ENCODE measurements around the gene CLEC11A.
"Not testable (repeated sequence)": the region's sequence is repeated elsewhere in the genome, so short reads cannot be mapped to it uniquely, and the experiment has no call there.

The CLEC11A gene

GRCh38 chr19:50759886-50760285, 36.7 kb downstream of the CLEC11A start:
- H3K9ac ChIP-seq (ENCODE audit: low read length) = no peak overlapping the region
- no peaks in the 10 kb centered on the region for H3K9me3 ChIP-seq (replicated peaks; ENCODE audit: insufficient read depth, low read length)
- TF ChIP-seq EZH2phosphoT487 (IDR thresholded peaks at IDR 0.05; ENCODE audit: low read length) = no peak
- TF ChIP-seq, protein P1, sequence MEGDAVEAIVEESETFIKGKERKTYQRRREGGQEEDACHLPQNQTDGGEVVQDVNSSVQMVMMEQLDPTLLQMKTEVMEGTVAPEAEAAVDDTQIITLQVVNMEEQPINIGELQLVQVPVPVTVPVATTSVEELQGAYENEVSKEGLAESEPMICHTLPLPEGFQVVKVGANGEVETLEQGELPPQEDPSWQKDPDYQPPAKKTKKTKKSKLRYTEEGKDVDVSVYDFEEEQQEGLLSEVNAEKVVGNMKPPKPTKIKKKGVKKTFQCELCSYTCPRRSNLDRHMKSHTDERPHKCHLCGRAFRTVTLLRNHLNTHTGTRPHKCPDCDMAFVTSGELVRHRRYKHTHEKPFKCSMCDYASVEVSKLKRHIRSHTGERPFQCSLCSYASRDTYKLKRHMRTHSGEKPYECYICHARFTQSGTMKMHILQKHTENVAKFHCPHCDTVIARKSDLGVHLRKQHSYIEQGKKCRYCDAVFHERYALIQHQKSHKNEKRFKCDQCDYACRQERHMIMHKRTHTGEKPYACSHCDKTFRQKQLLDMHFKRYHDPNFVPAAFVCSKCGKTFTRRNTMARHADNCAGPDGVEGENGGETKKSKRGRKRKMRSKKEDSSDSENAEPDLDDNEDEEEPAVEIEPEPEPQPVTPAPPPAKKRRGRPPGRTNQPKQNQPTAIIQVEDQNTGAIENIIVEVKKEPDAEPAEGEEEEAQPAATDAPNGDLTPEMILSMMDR (IDR thresholded peaks at IDR 0.05; ENCODE audit: low read length) = no peak
- no peak for TF ChIP-seq EZH2 (optimal IDR thresholded peaks at IDR 0.05; ENCODE audit: low read depth, low read length)
- DNase-seq = peak; percentile 25
- no peak overlapping the region for H2AFZ ChIP-seq (ENCODE audit: low read length)
- no peak overlapping the region for H3K4me2 ChIP-seq (ENCODE audit: low read depth, low read length)
- no peak overlapping the region for H3K4me3 ChIP-seq (ENCODE audit: low read length)
- no peaks in the 10 kb centered on the region for H3K36me3 ChIP-seq (replicated peaks; ENCODE audit: insufficient read depth, low read length)
- H3K27ac ChIP-seq (ENCODE audit: low read length) = no peak overlapping the region
- no peaks in the 10 kb centered on the region for H3K79me2 ChIP-seq (ENCODE audit: low read length)
- H3K27me3 ChIP-seq (replicated peaks; ENCODE audit: insufficient read depth, low read length) = peaks cover 82% of the 10 kb centered on the region
- H4K20me1 ChIP-seq (ENCODE audit: insufficient read depth, low read length) = no peaks in the 10 kb centered on the region
- no peaks in the 10 kb centered on the region for H3K9me2 ChIP-seq (replicated peaks; ENCODE audit: insufficient read depth, low read length)
- H3F3A ChIP-seq (ENCODE audit: insufficient read depth, low read length) = no peaks in the 10 kb centered on the region
- H3K4me1 ChIP-seq (ENCODE audit: low read length) = no peaks in the 10 kb centered on the region

GRCh38 chr19:50761501-50761900, 38.3 kb downstream of the CLEC11A start:
- not testable (repeated sequence) for H3K36me3 ChIP-seq (replicated peaks; ENCODE audit: insufficient read depth, low read length); H3K9me3 ChIP-seq (replicated peaks; ENCODE audit: insufficient read depth, low read length); H3K9me2 ChIP-seq (replicated peaks; ENCODE audit: insufficient read depth, low read length); H3K4me2 ChIP-seq (ENCODE audit: low read depth, low read length); H3K27ac ChIP-seq (ENCODE audit: low read length); H3K4me3 ChIP-seq (ENCODE audit: low read length); DNase-seq; H3K79me2 ChIP-seq (ENCODE audit: low read length); H4K20me1 ChIP-seq (ENCODE audit: insufficient read depth, low read length); H3F3A ChIP-seq (ENCODE audit: insufficient read depth, low read length); H2AFZ ChIP-seq (ENCODE audit: low read length); H3K9ac ChIP-seq (ENCODE audit: low read length); H3K4me1 ChIP-seq (ENCODE audit: low read length)
- H3K27me3 ChIP-seq (replicated peaks; ENCODE audit: insufficient read depth, low read length) = peaks cover 88% of the 10 kb centered on the region

GRCh38 chr19:50763521-50763920, 40.4 kb downstream of the CLEC11A start:
- peaks cover 85% of the 10 kb centered on the region for H3K27me3 ChIP-seq (replicated peaks; ENCODE audit: insufficient read depth, low read length)
- DNase-seq; H4K20me1 ChIP-seq (ENCODE audit: insufficient read depth, low read length); H3F3A ChIP-seq (ENCODE audit: insufficient read depth, low read length); H3K4me1 ChIP-seq (ENCODE audit: low read length); H3K9me3 ChIP-seq (replicated peaks; ENCODE audit: insufficient read depth, low read length); H3K79me2 ChIP-seq (ENCODE audit: low read length); H3K4me3 ChIP-seq (ENCODE audit: low read length); H3K36me3 ChIP-seq (replicated peaks; ENCODE audit: insufficient read depth, low read length); H2AFZ ChIP-seq (ENCODE audit: low read length); H3K9ac ChIP-seq (ENCODE audit: low read length); H3K27ac ChIP-seq (ENCODE audit: low read length); H3K9me2 ChIP-seq (replicated peaks; ENCODE audit: insufficient read depth, low read length); H3K4me2 ChIP-seq (ENCODE audit: low read depth, low read length): not testable (repeated sequence)

GRCh38 chr19:50764409-50764808, 41.2 kb downstream of the CLEC11A start:
- no peaks in the 10 kb centered on the region for H3F3A ChIP-seq (ENCODE audit: insufficient read depth, low read length)

DNA sequence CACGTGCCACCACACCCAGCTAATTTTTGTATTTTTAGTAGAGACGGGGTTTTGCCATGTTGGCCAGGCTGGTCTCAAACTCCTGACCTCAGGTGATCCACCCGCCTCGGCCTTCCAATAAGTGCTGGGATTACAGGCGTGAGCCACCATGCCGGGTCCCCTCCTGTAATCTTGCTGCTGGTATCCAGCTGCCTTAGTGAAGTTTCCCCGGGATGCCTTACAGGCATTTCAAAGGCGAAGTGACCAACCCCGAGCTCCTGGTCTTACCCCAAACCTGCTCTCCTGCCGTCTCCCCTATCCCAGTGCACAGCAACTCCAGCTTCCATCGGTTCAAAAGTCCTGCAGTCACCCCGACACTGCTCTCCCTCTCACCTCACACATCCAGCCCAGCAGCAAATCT, 43.6 kb downstream of the CLEC11A start:
- not testable (repeated sequence) for H2AFZ ChIP-seq (ENCODE audit: low read length); H3K4me3 ChIP-seq (ENCODE audit: low read length); DNase-seq; H4K20me1 ChIP-seq (ENCODE audit: insufficient read depth, low read length); H3K36me3 ChIP-seq (replicated peaks; ENCODE audit: insufficient read depth, low read length); H3F3A ChIP-seq (ENCODE audit: insufficient read depth, low read length); H3K9me2 ChIP-seq (replicated peaks; ENCODE audit: insufficient read depth, low read length); H3K4me2 ChIP-seq (ENCODE audit: low read depth, low read length); H3K9me3 ChIP-seq (replicated peaks; ENCODE audit: insufficient read depth, low read length); H3K27ac ChIP-seq (ENCODE audit: low read length); H3K79me2 ChIP-seq (ENCODE audit: low read length); H3K4me1 ChIP-seq (ENCODE audit: low read length); H3K9ac ChIP-seq (ENCODE audit: low read length)
- H3K27me3 ChIP-seq (replicated peaks; ENCODE audit: insufficient read depth, low read length) = peaks cover 82% of the 10 kb centered on the region

More at GRCh38 chr19:50764409-50764808, 41.2 kb downstream of the CLEC11A start:
- Histone ChIP-seq H3K27me3 (replicated peaks; ENCODE audit: insufficient read depth, low read length) (peaks cover 86% of the 10 kb centered on the region), H2AFZ (ENCODE audit: low read length) (no peak overlapping the region), H3K36me3 (replicated peaks; ENCODE audit: insufficient read depth, low read length) (no peaks in the 10 kb centered on the region), H3K79me2 (ENCODE audit: low read length) (no peaks in the 10 kb centered on the region), H3K4me3 (ENCODE audit: low read length) (no peak overlapping the region), H3K9ac (ENCODE audit: low read length) (no peak overlapping the region), H3K27ac (ENCODE audit: low read length) (no peak overlapping the region), H3K4me1 (ENCODE audit: low read length) (no peaks in the 10 kb centered on the region), H4K20me1 (ENCODE audit: insufficient read depth, low read length) (no peaks in the 10 kb centered on the region), H3K9me3 (replicated peaks; ENCODE audit: insufficient read depth, low read length) (no peaks in the 10 kb centered on the region), H3K4me2 (ENCODE audit: low read depth, low read length) (no peak overlapping the region), H3K9me2 (replicated peaks; ENCODE audit: insufficient read depth, low read length) (no peaks in the 10 kb centered on the region)
- TF ChIP-seq EZH2 (optimal IDR thresholded peaks at IDR 0.05; ENCODE audit: low read depth, low read length) (no peak), EZH2phosphoT487 (IDR thresholded peaks at IDR 0.05; ENCODE audit: low read length) (no peak)
- TF ChIP-seq, protein P1 (IDR thresholded peaks at IDR 0.05; ENCODE audit: low read length) = no peak
- no peak for DNase-seq

DNA sequence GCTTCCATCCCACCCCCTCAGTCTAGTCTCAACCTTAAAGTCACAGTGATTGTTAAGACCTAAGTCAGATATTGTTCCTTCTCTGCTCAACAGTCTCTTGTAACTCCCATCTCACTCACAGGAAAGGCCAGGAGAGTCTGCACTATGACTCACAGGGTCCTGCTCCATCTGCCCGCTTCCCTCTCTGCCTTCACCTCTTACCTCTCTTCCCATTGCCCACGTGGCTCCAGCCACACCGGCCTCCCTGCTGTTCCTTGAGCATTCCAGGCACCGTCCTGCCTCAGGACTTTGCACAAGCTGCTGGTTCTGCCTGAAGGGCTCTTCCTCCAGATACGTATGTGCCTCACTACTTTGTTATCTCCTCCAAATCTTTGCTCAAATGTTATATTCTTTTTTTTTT, 44.1 kb downstream of the CLEC11A start:
- DNase-seq; H3K4me1 ChIP-seq (ENCODE audit: low read length); H3K4me2 ChIP-seq (ENCODE audit: low read depth, low read length); H3K9me3 ChIP-seq (replicated peaks; ENCODE audit: insufficient read depth, low read length); H3K4me3 ChIP-seq (ENCODE audit: low read length); H3K36me3 ChIP-seq (replicated peaks; ENCODE audit: insufficient read depth, low read length); H4K20me1 ChIP-seq (ENCODE audit: insufficient read depth, low read length); H3K79me2 ChIP-seq (ENCODE audit: low read length); H3K9ac ChIP-seq (ENCODE audit: low read length); H3K9me2 ChIP-seq (replicated peaks; ENCODE audit: insufficient read depth, low read length); H2AFZ ChIP-seq (ENCODE audit: low read length); H3K27ac ChIP-seq (ENCODE audit: low read length); H3F3A ChIP-seq (ENCODE audit: insufficient read depth, low read length): not testable (repeated sequence)
- H3K27me3 ChIP-seq (replicated peaks; ENCODE audit: insufficient read depth, low read length) = peaks cover 77% of the 10 kb centered on the region
